DMS79 (cell line): ENCODE measurements around the gene SHROOM3.

Experiments
- DNase-seq: peaks from one replicate; lab custom pipeline; 2025; lab: John Stamatoyannopoulos, UW

SHROOM3 gene

GRCh38 chr4:76821641-76822040 lies 386.6 kb downstream of the SHROOM3 start:
- DNase-seq: no peak

- no peak for DNase-seq
These were observed 387.3 kb downstream of the SHROOM3 start for GRCh38 chr4:76822303-76822702.

GRCh38 chr4:76823495-76823894 lies 388.5 kb downstream of the SHROOM3 start:
- DNase-seq: no peak

- no peak for DNase-seq
These were observed 395.6 kb downstream of the SHROOM3 start for GRCh38 chr4:76830612-76830963.

GRCh38 chr4:76830964-76831703 lies 396.1 kb downstream of the SHROOM3 start:
- no peak for DNase-seq

- no peak for DNase-seq
These were observed 396.8 kb downstream of the SHROOM3 start for GRCh38 chr4:76831711-76832373.
